GM12878 (cell line): ENCODE results near the gene AGAP3. TPM values are rescaled to one million over a fixed set of nuclear protein-coding genes. Genes with fewer than 3 reads are reported as not detected.

Source experiments
- CBX5 ChIP-seq: sonication (generic); IDR thresholded peaks from 2 replicates; pipeline ENCODE4 v1.6.1; 2016; ENCODE audit warnings: low read depth, moderate library complexity, mild to moderate bottlenecking, inconsistent platforms
- CREB1 ChIP-seq: IDR thresholded peaks from 2 replicates; pipeline ENCODE4 v1.6.1; 2012; ENCODE audit warnings: low read depth, mild to moderate bottlenecking, inconsistent platforms
- EP300 ChIP-seq, 2 experiments: fragments of 150-350 bp in 1 of 2; IDR thresholded peaks; 2 replicates each; pipeline ENCODE4 v1.6.1; 2011 to 2012; ENCODE audit warnings: low read depth in 2 of 2, low read length in 2 of 2, borderline replicate concordance in 1 of 2, improper control_type of control experiment in 1 of 2, inconsistent platforms in 1 of 2; ENCODE audit not compliant: control insufficient read depth in 1 of 2
- ESRRA ChIP-seq: IDR thresholded peaks from 2 replicates; pipeline ENCODE4 v1.6.1; 2012; ENCODE audit warnings: mild to moderate bottlenecking, low read length, improper control_type of control experiment
- HCFC1 ChIP-seq: fragments of 150-350 bp; IDR thresholded peaks from 2 replicates; pipeline ENCODE4 v1.6.1; 2014; ENCODE audit warnings: low read length
- KAT2A ChIP-seq: conservative IDR thresholded peaks from 2 replicates; pipeline ENCODE4 v1.6.1; 2011; ENCODE audit warnings: low read depth, low read length; ENCODE audit not compliant: control insufficient read depth
- KDM1A ChIP-seq: fragments of 200-600 bp; sonication (generic); IDR thresholded peaks from 2 replicates; pipeline ENCODE4 v1.6.1; 2016; ENCODE audit warnings: borderline replicate concordance
- MTA2 ChIP-seq: fragments of 450-650 bp; IDR thresholded peaks from 2 replicates; pipeline ENCODE4 v1.6.1; 2016; ENCODE audit warnings: low read depth, mild to moderate bottlenecking, moderate library complexity
- POLR2AphosphoS5 ChIP-seq: IDR thresholded peaks from 2 replicates; pipeline ENCODE4 v1.6.1; 2011; ENCODE audit warnings: mild to moderate bottlenecking, low read length, inconsistent platforms
- RAD21 ChIP-seq: IDR thresholded peaks from 2 replicates; pipeline ENCODE4 v1.6.1; 2011; ENCODE audit warnings: mild to moderate bottlenecking, low read depth, low read length, moderate library complexity; ENCODE audit not compliant: insufficient read depth
- polyA plus RNA-seq, 11 experiments: library from polyadenylated mRNA; depleted of rRNA in 4 of 11; unstranded in 6 of 11; stranded (reverse) in 5 of 11; fragments of >200 nt; fragmentation: Nextera tagmentation in 4 of 11; fragmentation: Illumina TruSeq in 1 of 11; extraction: Ambion mirVana in 4 of 11; extraction: Trizol in 1 of 11; gene quantifications; 1 replicate in 1 of 11; 2 replicates in 10 of 11; pipeline versions ENCODE4 v1.2.1 to v1.2.3, GENCODE V29; 2011 to 2016; ENCODE audit warnings: inconsistent platforms in 2 of 11, missing spikeins in 2 of 11, low read depth in 1 of 11
- total RNA-seq, 4 experiments: library from RNA; depleted of rRNA in 3 of 4; stranded (reverse); fragments of >200 nt in 3 of 4; fragmentation: Illumina TruSeq in 1 of 4; extraction: Trizol in 1 of 4; gene quantifications; 2 replicates each; pipeline versions ENCODE4 v1.2.1 to v1.2.3, GENCODE V29; 2013 to 2021
- TF ChIP-seq, protein P1 (sequence below): fragments of 450-650 bp; IDR thresholded peaks from 2 replicates; pipeline ENCODE4 v1.6.1; 2018; ENCODE audit warnings: mild to moderate bottlenecking, low read depth, moderate library complexity; ENCODE audit not compliant: partially characterized antibody
- TF ChIP-seq, protein P2 (sequence below): fragments of 450-650 bp; IDR thresholded peaks from 2 replicates; pipeline ENCODE4 v1.6.1; 2014; ENCODE audit warnings: mild to moderate bottlenecking
- TF ChIP-seq, protein P3 (sequence below): fragments of 450-650 bp; IDR thresholded peaks from 2 replicates; pipeline ENCODE4 v1.6.1; 2017; ENCODE audit warnings: mild to moderate bottlenecking, moderate library complexity
- TF ChIP-seq, protein P4 (sequence below): IDR thresholded peaks from 2 replicates; pipeline ENCODE4 v1.6.1; 2012; ENCODE audit warnings: low read length, inconsistent platforms
- TF ChIP-seq, protein P5 (sequence below): fragments of 450-650 bp; IDR thresholded peaks from 2 replicates; pipeline ENCODE4 v1.6.1; 2016; ENCODE audit warnings: mild to moderate bottlenecking

The AGAP3 gene
- total and polyA plus RNA-seq, 10 of the 15 experiments (the other 5 are each of a cell fraction or from before 2014, with no cell fraction given) = 1.8 to 68.1 (median 15.7) TPM

DNA sequence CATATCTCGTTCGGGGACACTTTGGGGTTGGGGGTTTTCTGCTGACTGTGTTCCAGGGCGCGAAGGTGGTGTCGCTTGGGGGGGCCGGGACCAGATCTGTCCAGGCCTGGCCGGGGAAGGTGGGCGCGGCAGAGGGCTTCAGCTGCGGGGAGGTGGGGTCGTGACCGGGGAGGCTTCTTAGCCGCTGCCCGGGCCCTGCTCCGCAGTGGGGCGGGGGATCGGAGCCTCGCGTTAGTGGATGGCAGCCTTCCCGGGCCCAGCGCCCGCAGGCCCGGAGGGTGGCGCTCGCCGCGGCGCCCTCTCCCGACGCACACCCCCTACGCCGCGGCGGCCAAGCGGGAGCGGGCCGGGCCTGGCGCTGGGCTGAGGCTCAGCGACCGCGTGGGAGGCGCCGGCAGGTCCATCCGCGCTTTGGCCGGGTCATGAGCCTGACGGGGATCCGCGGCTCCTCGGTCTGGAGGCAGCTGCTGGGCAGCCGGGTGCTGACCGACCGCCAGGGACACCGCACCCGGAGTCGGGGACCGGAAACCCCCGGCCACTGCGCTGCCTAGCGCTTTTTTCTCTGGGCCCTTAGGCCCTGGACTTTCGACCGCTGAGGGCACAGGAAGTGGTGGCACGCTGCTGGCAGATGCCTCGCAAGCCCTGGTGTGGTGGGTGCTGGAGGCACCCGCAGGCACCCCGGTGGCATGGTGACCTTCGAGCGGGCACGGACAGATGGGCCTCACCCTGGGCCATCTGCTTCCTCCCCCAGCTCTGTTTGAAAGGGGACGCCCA, 1.2 kb downstream of the AGAP3 start (continued):
- TF ChIP-seq, protein P1, sequence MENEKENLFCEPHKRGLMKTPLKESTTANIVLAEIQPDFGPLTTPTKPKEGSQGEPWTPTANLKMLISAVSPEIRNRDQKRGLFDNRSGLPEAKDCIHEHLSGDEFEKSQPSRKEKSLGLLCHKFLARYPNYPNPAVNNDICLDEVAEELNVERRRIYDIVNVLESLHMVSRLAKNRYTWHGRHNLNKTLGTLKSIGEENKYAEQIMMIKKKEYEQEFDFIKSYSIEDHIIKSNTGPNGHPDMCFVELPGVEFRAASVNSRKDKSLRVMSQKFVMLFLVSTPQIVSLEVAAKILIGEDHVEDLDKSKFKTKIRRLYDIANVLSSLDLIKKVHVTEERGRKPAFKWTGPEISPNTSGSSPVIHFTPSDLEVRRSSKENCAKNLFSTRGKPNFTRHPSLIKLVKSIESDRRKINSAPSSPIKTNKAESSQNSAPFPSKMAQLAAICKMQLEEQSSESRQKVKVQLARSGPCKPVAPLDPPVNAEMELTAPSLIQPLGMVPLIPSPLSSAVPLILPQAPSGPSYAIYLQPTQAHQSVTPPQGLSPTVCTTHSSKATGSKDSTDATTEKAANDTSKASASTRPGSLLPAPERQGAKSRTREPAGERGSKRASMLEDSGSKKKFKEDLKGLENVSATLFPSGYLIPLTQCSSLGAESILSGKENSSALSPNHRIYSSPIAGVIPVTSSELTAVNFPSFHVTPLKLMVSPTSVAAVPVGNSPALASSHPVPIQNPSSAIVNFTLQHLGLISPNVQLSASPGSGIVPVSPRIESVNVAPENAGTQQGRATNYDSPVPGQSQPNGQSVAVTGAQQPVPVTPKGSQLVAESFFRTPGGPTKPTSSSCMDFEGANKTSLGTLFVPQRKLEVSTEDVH = no peak
- TF ChIP-seq, protein P2, sequence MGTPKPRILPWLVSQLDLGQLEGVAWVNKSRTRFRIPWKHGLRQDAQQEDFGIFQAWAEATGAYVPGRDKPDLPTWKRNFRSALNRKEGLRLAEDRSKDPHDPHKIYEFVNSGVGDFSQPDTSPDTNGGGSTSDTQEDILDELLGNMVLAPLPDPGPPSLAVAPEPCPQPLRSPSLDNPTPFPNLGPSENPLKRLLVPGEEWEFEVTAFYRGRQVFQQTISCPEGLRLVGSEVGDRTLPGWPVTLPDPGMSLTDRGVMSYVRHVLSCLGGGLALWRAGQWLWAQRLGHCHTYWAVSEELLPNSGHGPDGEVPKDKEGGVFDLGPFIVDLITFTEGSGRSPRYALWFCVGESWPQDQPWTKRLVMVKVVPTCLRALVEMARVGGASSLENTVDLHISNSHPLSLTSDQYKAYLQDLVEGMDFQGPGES = no peak
- TF ChIP-seq, protein P3, sequence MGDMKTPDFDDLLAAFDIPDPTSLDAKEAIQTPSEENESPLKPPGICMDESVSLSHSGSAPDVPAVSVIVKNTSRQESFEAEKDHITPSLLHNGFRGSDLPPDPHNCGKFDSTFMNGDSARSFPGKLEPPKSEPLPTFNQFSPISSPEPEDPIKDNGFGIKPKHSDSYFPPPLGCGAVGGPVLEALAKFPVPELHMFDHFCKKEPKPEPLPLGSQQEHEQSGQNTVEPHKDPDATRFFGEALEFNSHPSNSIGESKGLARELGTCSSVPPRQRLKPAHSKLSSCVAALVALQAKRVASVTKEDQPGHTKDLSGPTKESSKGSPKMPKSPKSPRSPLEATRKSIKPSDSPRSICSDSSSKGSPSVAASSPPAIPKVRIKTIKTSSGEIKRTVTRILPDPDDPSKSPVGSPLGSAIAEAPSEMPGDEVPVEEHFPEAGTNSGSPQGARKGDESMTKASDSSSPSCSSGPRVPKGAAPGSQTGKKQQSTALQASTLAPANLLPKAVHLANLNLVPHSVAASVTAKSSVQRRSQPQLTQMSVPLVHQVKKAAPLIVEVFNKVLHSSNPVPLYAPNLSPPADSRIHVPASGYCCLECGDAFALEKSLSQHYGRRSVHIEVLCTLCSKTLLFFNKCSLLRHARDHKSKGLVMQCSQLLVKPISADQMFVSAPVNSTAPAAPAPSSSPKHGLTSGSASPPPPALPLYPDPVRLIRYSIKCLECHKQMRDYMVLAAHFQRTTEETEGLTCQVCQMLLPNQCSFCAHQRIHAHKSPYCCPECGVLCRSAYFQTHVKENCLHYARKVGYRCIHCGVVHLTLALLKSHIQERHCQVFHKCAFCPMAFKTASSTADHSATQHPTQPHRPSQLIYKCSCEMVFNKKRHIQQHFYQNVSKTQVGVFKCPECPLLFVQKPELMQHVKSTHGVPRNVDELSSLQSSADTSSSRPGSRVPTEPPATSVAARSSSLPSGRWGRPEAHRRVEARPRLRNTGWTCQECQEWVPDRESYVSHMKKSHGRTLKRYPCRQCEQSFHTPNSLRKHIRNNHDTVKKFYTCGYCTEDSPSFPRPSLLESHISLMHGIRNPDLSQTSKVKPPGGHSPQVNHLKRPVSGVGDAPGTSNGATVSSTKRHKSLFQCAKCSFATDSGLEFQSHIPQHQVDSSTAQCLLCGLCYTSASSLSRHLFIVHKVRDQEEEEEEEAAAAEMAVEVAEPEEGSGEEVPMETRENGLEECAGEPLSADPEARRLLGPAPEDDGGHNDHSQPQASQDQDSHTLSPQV = no peak
- no peak for TF ChIP-seq RAD21
- TF ChIP-seq CREB1 = no peak
- no peak; the same call in 1 of the 2 replicates for TF ChIP-seq MTA2
- TF ChIP-seq KAT2A = no peak
- TF ChIP-seq POLR2AphosphoS5 = no peak
- TF ChIP-seq, protein P4, sequence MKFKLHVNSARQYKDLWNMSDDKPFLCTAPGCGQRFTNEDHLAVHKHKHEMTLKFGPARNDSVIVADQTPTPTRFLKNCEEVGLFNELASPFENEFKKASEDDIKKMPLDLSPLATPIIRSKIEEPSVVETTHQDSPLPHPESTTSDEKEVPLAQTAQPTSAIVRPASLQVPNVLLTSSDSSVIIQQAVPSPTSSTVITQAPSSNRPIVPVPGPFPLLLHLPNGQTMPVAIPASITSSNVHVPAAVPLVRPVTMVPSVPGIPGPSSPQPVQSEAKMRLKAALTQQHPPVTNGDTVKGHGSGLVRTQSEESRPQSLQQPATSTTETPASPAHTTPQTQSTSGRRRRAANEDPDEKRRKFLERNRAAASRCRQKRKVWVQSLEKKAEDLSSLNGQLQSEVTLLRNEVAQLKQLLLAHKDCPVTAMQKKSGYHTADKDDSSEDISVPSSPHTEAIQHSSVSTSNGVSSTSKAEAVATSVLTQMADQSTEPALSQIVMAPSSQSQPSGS = no peak
- TF ChIP-seq, protein P5, sequence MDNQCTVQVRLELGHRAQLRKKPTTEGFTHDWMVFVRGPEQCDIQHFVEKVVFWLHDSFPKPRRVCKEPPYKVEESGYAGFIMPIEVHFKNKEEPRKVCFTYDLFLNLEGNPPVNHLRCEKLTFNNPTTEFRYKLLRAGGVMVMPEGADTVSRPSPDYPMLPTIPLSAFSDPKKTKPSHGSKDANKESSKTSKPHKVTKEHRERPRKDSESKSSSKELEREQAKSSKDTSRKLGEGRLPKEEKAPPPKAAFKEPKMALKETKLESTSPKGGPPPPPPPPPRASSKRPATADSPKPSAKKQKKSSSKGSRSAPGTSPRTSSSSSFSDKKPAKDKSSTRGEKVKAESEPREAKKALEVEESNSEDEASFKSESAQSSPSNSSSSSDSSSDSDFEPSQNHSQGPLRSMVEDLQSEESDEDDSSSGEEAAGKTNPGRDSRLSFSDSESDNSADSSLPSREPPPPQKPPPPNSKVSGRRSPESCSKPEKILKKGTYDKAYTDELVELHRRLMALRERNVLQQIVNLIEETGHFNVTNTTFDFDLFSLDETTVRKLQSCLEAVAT = no peak
- no peak for TF ChIP-seq KDM1A
- no peak for TF ChIP-seq HCFC1
- TF ChIP-seq CBX5 = no peak
- TF ChIP-seq ESRRA = no peak
- no peak for TF ChIP-seq EP300 (IDR thresholded peaks at IDR 0.05; ENCODE audit: borderline replicate concordance in 1 of 2, control insufficient read depth in 1 of 2, low read depth in 2 of 2, low read length in 2 of 2)
